WI38 (cell line): ENCODE measurements around the gene CACNA2D3.
"Not testable (repeated sequence)": the region's sequence is repeated elsewhere in the genome, so short reads cannot be mapped to it uniquely, and the experiment has no call there.

Experiments
- H3K4me3 ChIP-seq: 2 replicates; pipeline ENCODE4 v1.5.1; 2011; ENCODE audit warnings: low read depth, mild to moderate bottlenecking, control low read depth, low read length
- TF ChIP-seq, protein P1 (sequence below): IDR thresholded peaks from 2 replicates; pipeline ENCODE4 v1.5.1; 2012; ENCODE audit warnings: low read depth, mild to moderate bottlenecking, control low read depth, low read length

The CACNA2D3 gene

DNA sequence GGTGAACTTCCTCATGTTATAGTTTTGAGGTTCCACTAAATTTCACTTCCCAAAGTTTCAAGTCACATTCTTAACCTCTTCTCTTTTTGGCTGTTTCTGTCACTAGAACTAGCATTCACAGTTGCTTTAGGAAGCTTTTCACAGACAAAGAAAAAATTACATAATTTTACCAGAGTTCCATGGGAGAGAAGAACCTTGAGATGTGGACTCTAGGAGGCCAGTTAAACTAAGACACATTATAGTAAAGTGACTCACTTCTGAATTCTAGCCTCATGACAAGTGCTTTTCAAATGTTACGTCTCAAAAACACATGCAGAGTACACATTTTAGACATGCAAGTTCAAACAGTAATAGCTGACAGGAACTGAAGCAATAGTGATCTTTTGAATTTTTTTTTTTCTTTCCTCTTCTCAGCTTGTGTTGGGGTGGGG, 845.4 kb downstream of the CACNA2D3 start:
- H3K4me3 ChIP-seq: no peak overlapping the region
- TF ChIP-seq, protein P1, sequence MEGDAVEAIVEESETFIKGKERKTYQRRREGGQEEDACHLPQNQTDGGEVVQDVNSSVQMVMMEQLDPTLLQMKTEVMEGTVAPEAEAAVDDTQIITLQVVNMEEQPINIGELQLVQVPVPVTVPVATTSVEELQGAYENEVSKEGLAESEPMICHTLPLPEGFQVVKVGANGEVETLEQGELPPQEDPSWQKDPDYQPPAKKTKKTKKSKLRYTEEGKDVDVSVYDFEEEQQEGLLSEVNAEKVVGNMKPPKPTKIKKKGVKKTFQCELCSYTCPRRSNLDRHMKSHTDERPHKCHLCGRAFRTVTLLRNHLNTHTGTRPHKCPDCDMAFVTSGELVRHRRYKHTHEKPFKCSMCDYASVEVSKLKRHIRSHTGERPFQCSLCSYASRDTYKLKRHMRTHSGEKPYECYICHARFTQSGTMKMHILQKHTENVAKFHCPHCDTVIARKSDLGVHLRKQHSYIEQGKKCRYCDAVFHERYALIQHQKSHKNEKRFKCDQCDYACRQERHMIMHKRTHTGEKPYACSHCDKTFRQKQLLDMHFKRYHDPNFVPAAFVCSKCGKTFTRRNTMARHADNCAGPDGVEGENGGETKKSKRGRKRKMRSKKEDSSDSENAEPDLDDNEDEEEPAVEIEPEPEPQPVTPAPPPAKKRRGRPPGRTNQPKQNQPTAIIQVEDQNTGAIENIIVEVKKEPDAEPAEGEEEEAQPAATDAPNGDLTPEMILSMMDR: no peak

DNA sequence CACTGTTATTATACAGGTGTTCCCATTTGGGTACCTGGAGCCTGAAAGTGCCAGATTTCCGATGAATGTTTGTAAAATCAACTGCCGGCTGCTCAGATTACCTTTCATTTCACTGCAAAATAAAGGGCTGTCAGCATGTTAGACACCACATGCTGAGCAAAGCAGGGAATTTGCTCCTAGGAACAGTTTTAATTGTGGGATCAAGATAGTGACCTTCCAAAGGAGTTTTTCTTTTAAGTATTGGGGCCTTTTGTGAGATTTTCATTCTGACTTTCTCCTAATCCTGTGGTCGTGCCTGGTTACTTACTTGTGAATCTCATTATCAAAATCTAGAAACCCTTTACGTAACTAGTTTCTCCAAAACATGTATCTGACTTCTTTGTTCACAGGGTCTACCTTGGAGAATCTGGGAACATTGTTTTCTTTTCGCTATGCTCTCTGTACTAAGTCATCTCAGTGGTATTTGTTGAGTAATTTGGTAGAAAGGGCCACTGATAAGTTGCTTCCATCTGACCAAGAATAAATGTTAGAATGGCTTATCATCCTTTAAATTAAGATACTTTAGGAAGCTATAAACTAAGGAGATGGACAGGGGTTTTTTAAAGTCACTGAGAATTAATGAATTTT, 846.3 kb downstream of the CACNA2D3 start:
- no peak overlapping the region for H3K4me3 ChIP-seq
- TF ChIP-seq, protein P1: no peak

DNA sequence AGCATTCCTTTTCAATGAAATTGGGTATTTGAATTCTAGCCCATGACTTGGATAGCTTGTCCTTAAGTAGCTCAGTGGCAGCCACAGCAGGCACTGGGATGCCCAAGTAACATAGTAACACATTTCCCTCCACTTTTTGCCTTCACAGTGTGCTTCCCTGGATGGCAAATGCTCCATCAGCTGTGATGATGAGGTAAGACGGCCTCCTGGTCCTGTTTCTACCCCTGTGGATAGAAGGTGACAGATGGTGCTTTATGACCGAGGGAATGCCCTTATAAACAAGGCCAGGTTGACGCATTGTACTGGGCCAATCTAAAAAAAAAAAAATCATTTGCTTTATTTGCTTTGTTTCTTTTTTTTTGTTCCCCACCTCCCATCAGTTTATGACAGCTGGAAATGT, 847.3 kb downstream of the CACNA2D3 start:
- TF ChIP-seq, protein P1: no peak
- H3K4me3 ChIP-seq: no peak overlapping the region

DNA sequence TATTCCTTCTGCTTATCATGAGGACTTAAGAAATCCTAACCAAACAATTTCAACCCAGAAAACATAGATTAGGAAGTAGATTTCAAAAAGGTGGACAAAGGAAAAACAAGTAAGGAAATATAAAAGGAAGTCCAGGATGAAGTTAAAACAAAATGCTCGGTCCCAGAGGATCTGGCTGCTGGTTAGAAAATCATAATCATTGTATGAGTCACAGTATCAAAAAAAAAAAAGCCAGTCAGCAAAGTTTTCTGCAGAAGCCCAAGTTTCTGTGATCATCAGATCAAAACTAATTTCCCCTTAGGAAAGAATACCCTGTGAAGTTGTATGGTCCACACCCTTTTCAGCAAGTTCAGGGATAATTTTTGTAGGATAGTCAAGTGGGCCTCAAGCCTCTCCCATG, 848.5 kb downstream of the CACNA2D3 start:
- no peak overlapping the region for H3K4me3 ChIP-seq
- TF ChIP-seq, protein P1: no peak

DNA sequence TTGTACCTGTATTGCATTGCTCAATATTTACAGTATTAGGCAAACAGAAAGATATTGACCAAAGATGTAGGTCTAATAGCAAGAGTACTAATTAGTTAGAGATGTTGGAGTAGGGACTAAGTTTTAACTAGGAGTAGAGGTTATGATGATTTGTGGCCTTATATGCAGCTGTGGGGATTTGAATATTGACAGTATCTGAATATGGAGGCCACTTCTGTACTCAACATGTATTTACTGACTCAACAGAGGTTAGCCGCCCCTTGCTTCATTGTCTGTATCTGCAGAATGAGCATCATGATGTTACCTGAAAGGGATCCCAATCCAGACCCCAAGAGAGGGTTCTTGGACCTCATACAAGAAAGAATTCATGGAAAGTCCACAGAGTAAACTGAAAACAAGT, 855.1 kb downstream of the CACNA2D3 start:
- TF ChIP-seq, protein P1: no peak
- H3K4me3 ChIP-seq: no peak overlapping the region

DNA sequence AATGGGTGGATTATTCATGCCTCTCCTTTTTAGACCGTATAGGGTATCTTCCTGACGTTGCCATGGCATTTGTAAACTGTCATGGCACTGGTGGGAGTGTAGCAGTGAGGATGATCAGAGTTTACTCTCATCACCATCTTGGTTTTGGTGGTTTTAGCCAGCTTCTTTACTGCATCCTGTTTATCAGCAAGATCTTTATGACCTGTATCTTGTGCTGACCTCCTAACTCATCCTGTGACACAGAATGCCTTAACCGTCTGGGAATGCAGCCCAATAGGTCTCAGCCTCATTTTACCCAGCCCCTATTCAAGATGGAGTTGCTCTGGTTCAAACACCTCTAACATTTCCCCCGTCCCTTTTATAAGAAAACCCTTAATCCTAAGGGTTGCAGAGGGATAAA, 855.6 kb downstream of the CACNA2D3 start:
- H3K4me3 ChIP-seq: not testable (repeated sequence)

DNA sequence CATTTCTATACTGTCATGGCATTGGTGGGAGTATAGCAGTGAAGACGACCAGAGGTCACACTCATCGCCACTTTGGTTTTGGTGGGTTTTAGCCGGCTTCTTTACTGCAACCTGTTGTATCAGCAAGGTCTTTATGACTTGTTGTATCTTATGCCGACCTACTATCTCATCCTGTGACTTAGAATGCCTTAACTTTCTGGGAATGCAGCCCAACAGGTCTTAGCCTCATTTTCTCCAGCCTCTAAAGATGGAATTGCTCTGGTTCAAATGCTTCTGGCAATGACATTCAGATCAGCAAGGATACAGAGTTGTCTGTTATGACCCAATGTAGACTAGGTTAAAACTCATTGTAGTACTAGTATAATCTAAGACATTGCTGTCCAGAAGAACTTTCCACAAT, 860.5 kb downstream of the CACNA2D3 start:
- no peak overlapping the region for H3K4me3 ChIP-seq
- TF ChIP-seq, protein P1: no peak
